Keratinocyte (primary cell): ENCODE results near the gene SLC1A1. TPM values are rescaled to one million over a fixed set of nuclear protein-coding genes. Genes with fewer than 3 reads are reported as not detected.

ENCODE experiments used
- DNase-seq: peaks from one replicate; pipeline ENCODE4 v3.0.0-alpha.2; 2011; ENCODE audit warnings: low read depth, missing footprints, low spot score
- FAIRE-seq: peaks from 2 replicates; lab custom pipeline; 2011; peaks lifted over from hg19 to GRCh38; lab: Jason Lieb, UNC
- H2AFZ ChIP-seq: 2 replicates; pipeline ENCODE4 v1.6.0; 2012; ENCODE audit warnings: low read length, control low read depth, inconsistent platforms; ENCODE audit not compliant: control insufficient read depth
- H3K27ac ChIP-seq: 2 replicates; pipeline ENCODE4 v1.5.1; 2011; ENCODE audit warnings: low read length; ENCODE audit not compliant: control insufficient read depth, insufficient read depth
- H3K27me3 ChIP-seq: 3 replicates; pipeline ENCODE4 v1.6.0; 2011; ENCODE audit warnings: low read length; ENCODE audit not compliant: control insufficient read depth, insufficient read depth; ENCODE audit errors: extremely low read depth
- H3K36me3 ChIP-seq, 2 experiments: 2 replicates in 1 of 2; 3 replicates in 1 of 2; pipeline ENCODE4 v1.5.1; 2011; ENCODE audit warnings: low read length in 2 of 2, mild to moderate bottlenecking in 1 of 2; ENCODE audit not compliant: control insufficient read depth in 2 of 2, insufficient read depth in 2 of 2; ENCODE audit errors: extremely low read depth in 1 of 2
- H3K4me1 ChIP-seq: 3 replicates; pipeline ENCODE4 v1.5.1; 2011; ENCODE audit warnings: low read length; ENCODE audit not compliant: control insufficient read depth, insufficient read depth; ENCODE audit errors: extremely low read depth
- H3K4me2 ChIP-seq: 3 replicates; pipeline ENCODE4 v1.6.0; 2011; ENCODE audit warnings: low read depth, low read length; ENCODE audit not compliant: control insufficient read depth, insufficient read depth; ENCODE audit errors: extremely low read depth
- H3K4me3 ChIP-seq, 3 experiments: fragments of 200-600 bp in 1 of 3; sonication (generic) in 1 of 3; 2 replicates in 2 of 3; 3 replicates in 1 of 3; pipeline ENCODE4 v1.5.1; 2011 to 2016; ENCODE audit warnings: low read length in 3 of 3, mild to moderate bottlenecking in 3 of 3, control low read depth in 2 of 3, inconsistent platforms in 1 of 3, low read depth in 1 of 3, mixed read lengths in 1 of 3, mixed run types in 1 of 3, moderate library complexity in 1 of 3; ENCODE audit not compliant: control insufficient read depth in 2 of 3, insufficient read depth in 2 of 3; ENCODE audit errors: extremely low read depth in 1 of 3
- H3K79me2 ChIP-seq: 2 replicates; pipeline ENCODE4 v1.6.0; 2012; ENCODE audit warnings: low read length; ENCODE audit not compliant: control insufficient read depth, insufficient read depth
- H3K9ac ChIP-seq: 3 replicates; pipeline ENCODE4 v1.6.0; 2011; ENCODE audit warnings: low read length; ENCODE audit not compliant: control insufficient read depth, insufficient read depth; ENCODE audit errors: extremely low read depth
- H3K9me1 ChIP-seq: 3 replicates; pipeline ENCODE4 v1.6.0; 2011; ENCODE audit warnings: low read length; ENCODE audit not compliant: control insufficient read depth, insufficient read depth; ENCODE audit errors: extremely low read depth
- H3K9me3 ChIP-seq: 2 replicates; pipeline ENCODE4 v1.5.1; 2012; ENCODE audit warnings: low read depth, low read length; ENCODE audit not compliant: control insufficient read depth
- H4K20me1 ChIP-seq: 3 replicates; pipeline ENCODE4 v1.6.0; 2011; ENCODE audit warnings: low read length; ENCODE audit not compliant: control insufficient read depth, insufficient read depth; ENCODE audit errors: extremely low read depth
- EZH2 ChIP-seq: IDR thresholded peaks from one replicate; pipeline ENCODE4 v1.6.1; 2012; ENCODE audit warnings: inconsistent platforms, mild to moderate bottlenecking, low read length, moderate library complexity
- dilution Hi-C: fragments of 300-500 bp; cut with MboI; formaldehyde crosslinking; loops from one replicate; pipeline ENCODE4 v1.7.0; 2020; ENCODE audit warnings: low sequenced_read_pairs; ENCODE audit not compliant: extremely low pct_ligation_motif_present
- polyA plus RNA-seq, 5 experiments: library from polyadenylated mRNA; depleted of rRNA in 3 of 5; stranded (reverse) in 3 of 5; stranded (forward) in 1 of 5; unstranded in 1 of 5; fragments of >200 nt; gene quantifications; 1 replicate in 1 of 5; 2 replicates in 3 of 5; 3 replicates in 1 of 5; pipeline versions ENCODE4 v1.2.1 to v1.2.3, GENCODE V29; 2011 to 2012; ENCODE audit warnings: missing spikeins in 2 of 5, low read depth in 1 of 5, low replicate concordance in 1 of 5
- TF ChIP-seq, protein P1 (sequence below), 3 experiments: IDR thresholded peaks in 1 of 3; conservative IDR thresholded peaks in 1 of 3; optimal IDR thresholded peaks in 1 of 3; 2 replicates in 2 of 3; 3 replicates in 1 of 3; pipeline versions ENCODE3 to v1.5.1; 2011; ENCODE audit warnings: low read length in 3 of 3, mild to moderate bottlenecking in 3 of 3, moderate library complexity in 2 of 3, control low read depth in 1 of 3, inconsistent platforms in 1 of 3; ENCODE audit not compliant: insufficient read depth in 2 of 3; ENCODE audit errors: extremely low read depth in 1 of 3

SLC1A1 gene
- polyA plus RNA-seq, 1 donor (not counting 4 experiments of a cell fraction or from before 2014, with no cell fraction given), result 0.20 TPM

DNA sequence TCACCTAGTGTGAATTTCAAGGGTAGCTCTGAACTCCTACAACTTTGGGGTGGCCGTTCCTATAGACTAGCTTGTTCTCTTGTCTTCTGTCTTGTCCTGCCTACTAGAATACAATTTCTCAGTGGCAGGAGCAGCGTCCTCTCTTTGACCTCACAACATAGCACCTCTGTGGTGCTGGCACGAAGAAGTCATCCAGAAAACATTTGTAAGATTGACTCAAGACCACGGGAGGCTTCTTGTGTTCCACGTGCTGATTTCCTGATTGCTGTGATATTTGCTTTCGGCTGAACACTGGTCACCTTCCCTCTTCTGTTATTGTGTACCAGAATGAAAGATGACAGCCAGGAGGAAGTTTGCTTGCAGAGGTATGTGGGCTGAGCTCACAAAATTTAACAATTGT is 27.0 kb downstream of the SLC1A1 start:
- no peaks in the 10 kb centered on the region for H3K36me3 ChIP-seq
- no peak for FAIRE-seq
- H3K9me1 ChIP-seq, result no peaks in the 10 kb centered on the region
- no peak overlapping the region for H3K4me2 ChIP-seq
- no peak overlapping the region for H2AFZ ChIP-seq
- no peaks in the 10 kb centered on the region for H3K9me3 ChIP-seq
- H3K27ac ChIP-seq, result no peak overlapping the region
- no peaks in the 10 kb centered on the region for H3K79me2 ChIP-seq
- no peaks in the 10 kb centered on the region for H3K27me3 ChIP-seq
- no peak for DNase-seq
- dilution Hi-C loops, result no loop called here
- H3K4me3 ChIP-seq, result no peak overlapping the region
- TF ChIP-seq EZH2, result no peak
- TF ChIP-seq, protein P1, sequence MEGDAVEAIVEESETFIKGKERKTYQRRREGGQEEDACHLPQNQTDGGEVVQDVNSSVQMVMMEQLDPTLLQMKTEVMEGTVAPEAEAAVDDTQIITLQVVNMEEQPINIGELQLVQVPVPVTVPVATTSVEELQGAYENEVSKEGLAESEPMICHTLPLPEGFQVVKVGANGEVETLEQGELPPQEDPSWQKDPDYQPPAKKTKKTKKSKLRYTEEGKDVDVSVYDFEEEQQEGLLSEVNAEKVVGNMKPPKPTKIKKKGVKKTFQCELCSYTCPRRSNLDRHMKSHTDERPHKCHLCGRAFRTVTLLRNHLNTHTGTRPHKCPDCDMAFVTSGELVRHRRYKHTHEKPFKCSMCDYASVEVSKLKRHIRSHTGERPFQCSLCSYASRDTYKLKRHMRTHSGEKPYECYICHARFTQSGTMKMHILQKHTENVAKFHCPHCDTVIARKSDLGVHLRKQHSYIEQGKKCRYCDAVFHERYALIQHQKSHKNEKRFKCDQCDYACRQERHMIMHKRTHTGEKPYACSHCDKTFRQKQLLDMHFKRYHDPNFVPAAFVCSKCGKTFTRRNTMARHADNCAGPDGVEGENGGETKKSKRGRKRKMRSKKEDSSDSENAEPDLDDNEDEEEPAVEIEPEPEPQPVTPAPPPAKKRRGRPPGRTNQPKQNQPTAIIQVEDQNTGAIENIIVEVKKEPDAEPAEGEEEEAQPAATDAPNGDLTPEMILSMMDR (optimal IDR thresholded peaks at IDR 0.05 in 1 of 3, IDR thresholded peaks at IDR 0.05 in 1 of 3, conservative IDR thresholded peaks at IDR 0.05 in 1 of 3; ENCODE audit: extremely low read depth in 1 of 3, insufficient read depth in 2 of 3, low read length in 3 of 3), result no peak
- no peaks in the 10 kb centered on the region for H4K20me1 ChIP-seq
- no peak overlapping the region for H3K9ac ChIP-seq
- no peaks in the 10 kb centered on the region for H3K4me1 ChIP-seq

- Histone ChIP-seq H3K27me3 (no peaks in the 10 kb centered on the region), H4K20me1 (no peaks in the 10 kb centered on the region), H3K4me3 (no peak overlapping the region), H3K79me2 (no peaks in the 10 kb centered on the region), H3K27ac (no peak overlapping the region), H3K9ac (no peak overlapping the region), H2AFZ (no peak overlapping the region), H3K9me1 (no peaks in the 10 kb centered on the region), H3K4me2 (no peak overlapping the region), H3K36me3 (no peaks in the 10 kb centered on the region), H3K9me3 (no peaks in the 10 kb centered on the region), H3K4me1 (no peaks in the 10 kb centered on the region)
- no peak for FAIRE-seq
- dilution Hi-C loops, result no loop called here
- DNase-seq, result no peak
- no peak for TF ChIP-seq EZH2
- TF ChIP-seq, protein P1 (optimal IDR thresholded peaks at IDR 0.05 in 1 of 3, IDR thresholded peaks at IDR 0.05 in 1 of 3, conservative IDR thresholded peaks at IDR 0.05 in 1 of 3; ENCODE audit: extremely low read depth in 1 of 3, insufficient read depth in 2 of 3, low read length in 3 of 3), result no peak
Observed at GRCh38 chr9:4519604-4520003, 29.3 kb downstream of the SLC1A1 start.
